A549 (cell line): Measurements from ENCODE around the gene ACACA.

Source experiments
- CEBPB ChIP-seq, 2 experiments: fragments of >200 bp in 1 of 2; sonication (Bioruptor Twin) in 1 of 2; formaldehyde crosslinking in 1 of 2; IDR thresholded peaks; 2 replicates each; pipeline ENCODE4 v1.6.1; 2012 to 2016
- EHMT2 ChIP-seq: fragments of 200-600 bp; sonication (generic); IDR thresholded peaks from 2 replicates; pipeline ENCODE4 v1.6.1; 2016; ENCODE audit warnings: antibody characterized with exemption, low read depth, mild to moderate bottlenecking, moderate library complexity
- POLR2A ChIP-seq: IDR thresholded peaks from 2 replicates; pipeline ENCODE4 v1.6.1; 2012; ENCODE audit warnings: mild to moderate bottlenecking, low read length
- RAD21 ChIP-seq, 2 experiments: fragments of >200 bp in 1 of 2; sonication (Bioruptor Twin) in 1 of 2; formaldehyde crosslinking in 1 of 2; IDR thresholded peaks in 1 of 2; conservative IDR thresholded peaks in 1 of 2; 2 replicates in 1 of 2; 3 replicates in 1 of 2; pipeline ENCODE4 v1.6.1; 2012 to 2018; ENCODE audit warnings: inconsistent platforms in 1 of 2
- RNF2 ChIP-seq: fragments of 200-600 bp; sonication (generic); IDR thresholded peaks from 2 replicates; pipeline ENCODE4 v1.6.1; 2016; ENCODE audit warnings: low read depth, mild to moderate bottlenecking, antibody characterized with exemption, moderate library complexity, borderline replicate concordance
- SMC3 ChIP-seq: fragments of >200 bp; sonication (Bioruptor Twin); formaldehyde crosslinking; IDR thresholded peaks from 3 replicates; pipeline ENCODE4 v1.6.1; 2018; ENCODE audit warnings: inconsistent platforms
- TP53 ChIP-seq: fragments of 250-450 bp; sonication (Bioruptor Pico); IDR thresholded peaks from 2 replicates; pipeline ENCODE4 v1.5.0; 2021; ENCODE audit warnings: mild to moderate bottlenecking, moderate library complexity
- TF ChIP-seq, protein P1 (sequence below): fragments of >200 bp; sonication (Bioruptor Twin); formaldehyde crosslinking; IDR thresholded peaks from 3 replicates; pipeline ENCODE4 v1.5.1; 2016
- TF ChIP-seq, protein P2 (sequence below): IDR thresholded peaks from 2 replicates; pipeline ENCODE4 v1.6.1; 2012
- TF ChIP-seq, protein P3 (sequence below): IDR thresholded peaks from 2 replicates; pipeline ENCODE4 v1.6.1; 2012

DNA sequence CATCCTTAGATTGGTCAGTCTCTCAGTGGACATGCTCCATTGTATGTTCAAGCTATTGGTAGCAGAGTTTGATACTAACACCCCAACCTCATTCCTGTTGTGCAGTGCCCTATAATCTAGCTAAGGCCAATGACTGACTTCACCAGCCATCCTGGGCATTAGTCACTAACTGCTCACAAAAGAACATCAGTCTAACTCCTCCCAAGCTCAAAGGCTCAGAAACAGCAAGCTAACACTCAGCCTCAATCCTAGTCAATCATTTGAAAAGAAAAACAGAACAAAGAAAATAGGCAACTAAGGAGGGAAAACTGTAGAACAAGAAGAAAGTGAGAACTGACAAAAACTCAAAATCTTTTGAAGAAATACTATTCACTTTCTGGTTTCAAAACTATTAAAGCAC is 229.9 kb downstream of the ACACA start:
- TF ChIP-seq, protein P1, sequence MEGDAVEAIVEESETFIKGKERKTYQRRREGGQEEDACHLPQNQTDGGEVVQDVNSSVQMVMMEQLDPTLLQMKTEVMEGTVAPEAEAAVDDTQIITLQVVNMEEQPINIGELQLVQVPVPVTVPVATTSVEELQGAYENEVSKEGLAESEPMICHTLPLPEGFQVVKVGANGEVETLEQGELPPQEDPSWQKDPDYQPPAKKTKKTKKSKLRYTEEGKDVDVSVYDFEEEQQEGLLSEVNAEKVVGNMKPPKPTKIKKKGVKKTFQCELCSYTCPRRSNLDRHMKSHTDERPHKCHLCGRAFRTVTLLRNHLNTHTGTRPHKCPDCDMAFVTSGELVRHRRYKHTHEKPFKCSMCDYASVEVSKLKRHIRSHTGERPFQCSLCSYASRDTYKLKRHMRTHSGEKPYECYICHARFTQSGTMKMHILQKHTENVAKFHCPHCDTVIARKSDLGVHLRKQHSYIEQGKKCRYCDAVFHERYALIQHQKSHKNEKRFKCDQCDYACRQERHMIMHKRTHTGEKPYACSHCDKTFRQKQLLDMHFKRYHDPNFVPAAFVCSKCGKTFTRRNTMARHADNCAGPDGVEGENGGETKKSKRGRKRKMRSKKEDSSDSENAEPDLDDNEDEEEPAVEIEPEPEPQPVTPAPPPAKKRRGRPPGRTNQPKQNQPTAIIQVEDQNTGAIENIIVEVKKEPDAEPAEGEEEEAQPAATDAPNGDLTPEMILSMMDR: no peak
- TF ChIP-seq, protein P2, sequence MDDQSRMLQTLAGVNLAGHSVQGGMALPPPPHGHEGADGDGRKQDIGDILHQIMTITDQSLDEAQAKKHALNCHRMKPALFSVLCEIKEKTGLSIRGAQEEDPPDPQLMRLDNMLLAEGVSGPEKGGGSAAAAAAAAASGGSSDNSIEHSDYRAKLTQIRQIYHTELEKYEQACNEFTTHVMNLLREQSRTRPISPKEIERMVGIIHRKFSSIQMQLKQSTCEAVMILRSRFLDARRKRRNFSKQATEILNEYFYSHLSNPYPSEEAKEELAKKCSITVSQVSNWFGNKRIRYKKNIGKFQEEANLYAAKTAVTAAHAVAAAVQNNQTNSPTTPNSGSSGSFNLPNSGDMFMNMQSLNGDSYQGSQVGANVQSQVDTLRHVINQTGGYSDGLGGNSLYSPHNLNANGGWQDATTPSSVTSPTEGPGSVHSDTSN: no peak
- TF ChIP-seq TP53 (CRISPR knock-in tag) (no peak), POLR2A (no peak), CEBPB (IDR thresholded peaks at IDR 0.05) (no peak), SMC3 (no peak), RAD21 (conservative IDR thresholded peaks at IDR 0.05 in 1 of 2, IDR thresholded peaks at IDR 0.05 in 1 of 2) (no peak), EHMT2 (no peak), RNF2 (no peak)
- TF ChIP-seq, protein P3, sequence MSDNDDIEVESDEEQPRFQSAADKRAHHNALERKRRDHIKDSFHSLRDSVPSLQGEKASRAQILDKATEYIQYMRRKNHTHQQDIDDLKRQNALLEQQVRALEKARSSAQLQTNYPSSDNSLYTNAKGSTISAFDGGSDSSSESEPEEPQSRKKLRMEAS: no peak
